HG03196 (cell line): ENCODE results near the gene DHTKD1.
"Not testable (repeated sequence)": the region's sequence is repeated elsewhere in the genome, so short reads cannot be mapped to it uniquely, and the experiment has no call there.

Source experiments
- ATAC-seq: cut with Tn5 transposase; IDR thresholded peaks from one replicate; pipeline ENCODE4 v1.9.1; 2021; ENCODE audit not compliant: unreplicated experiment

DHTKD1 gene

DNA sequence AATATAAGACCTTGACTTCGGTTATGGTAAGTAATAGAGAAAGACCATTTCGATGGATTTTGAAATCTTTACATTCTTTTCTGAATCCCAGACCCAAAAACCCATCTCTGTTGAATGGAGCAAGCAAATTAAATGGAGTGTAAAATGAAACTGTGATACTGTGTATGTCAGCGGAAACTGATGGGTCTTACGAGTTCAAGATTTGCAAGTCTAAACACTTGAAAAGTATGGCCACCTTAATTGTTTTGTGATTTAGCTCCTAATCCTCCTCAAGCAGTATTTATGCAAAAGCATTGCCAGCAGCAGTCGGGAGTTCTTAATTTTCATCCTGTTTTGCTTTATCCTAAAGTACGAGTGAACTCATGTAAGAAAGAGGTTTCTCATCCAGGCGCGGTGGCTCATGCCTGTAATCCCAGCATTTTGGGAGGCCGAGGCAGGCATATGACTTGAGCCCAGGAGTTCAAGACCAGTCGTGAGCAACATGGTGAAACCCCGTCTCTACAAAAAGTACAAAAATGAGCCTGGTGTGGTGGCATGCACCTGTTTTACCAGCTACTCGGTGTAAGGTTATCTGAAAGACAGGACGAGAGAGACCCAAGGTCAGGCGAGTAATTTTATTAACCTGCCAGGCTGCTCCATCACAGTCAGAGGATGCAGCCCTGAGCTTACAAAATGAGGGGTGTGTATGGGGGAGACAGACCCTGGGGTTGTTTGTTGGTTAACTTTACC, 5.8 kb upstream of the DHTKD1 start:
- no peak for ATAC-seq

DNA sequence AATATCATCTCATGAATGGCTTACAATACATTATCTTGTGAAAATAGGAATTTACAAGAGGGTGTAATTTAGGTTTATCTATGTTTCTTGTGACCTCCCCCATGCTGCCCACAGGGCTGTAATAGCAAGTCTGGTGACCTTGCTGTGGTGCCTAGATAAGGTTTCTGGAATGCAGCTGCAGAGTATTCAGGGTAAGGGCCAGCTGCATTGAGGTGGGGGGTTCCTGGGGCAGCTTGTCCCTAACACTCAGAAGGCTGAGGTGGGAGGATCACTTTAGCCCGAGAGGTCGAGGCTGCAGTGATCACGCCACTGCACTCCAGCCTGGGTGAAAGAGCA, 5.3 kb upstream of the DHTKD1 start:
- ATAC-seq: no peak

DNA sequence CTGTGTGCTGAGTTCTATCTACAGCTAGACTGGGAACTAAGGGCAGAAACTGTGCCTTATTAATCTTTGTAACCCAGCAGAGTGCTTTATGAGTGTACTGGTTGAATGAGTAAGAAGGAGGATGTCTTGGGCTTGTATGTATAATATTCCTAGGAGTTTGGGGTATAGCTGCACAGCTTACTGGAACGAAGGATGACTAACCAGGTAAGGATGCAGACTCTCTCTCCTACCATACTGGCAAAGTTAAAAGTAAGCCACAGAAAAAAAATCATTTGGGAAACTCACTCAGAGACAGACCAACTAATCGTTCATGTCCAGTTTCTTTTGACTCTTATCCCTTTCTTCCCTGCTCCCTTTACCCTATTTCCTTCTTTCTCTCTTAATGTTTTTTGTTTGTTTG, 1.4 kb upstream of the DHTKD1 start:
- no peak for ATAC-seq

DNA sequence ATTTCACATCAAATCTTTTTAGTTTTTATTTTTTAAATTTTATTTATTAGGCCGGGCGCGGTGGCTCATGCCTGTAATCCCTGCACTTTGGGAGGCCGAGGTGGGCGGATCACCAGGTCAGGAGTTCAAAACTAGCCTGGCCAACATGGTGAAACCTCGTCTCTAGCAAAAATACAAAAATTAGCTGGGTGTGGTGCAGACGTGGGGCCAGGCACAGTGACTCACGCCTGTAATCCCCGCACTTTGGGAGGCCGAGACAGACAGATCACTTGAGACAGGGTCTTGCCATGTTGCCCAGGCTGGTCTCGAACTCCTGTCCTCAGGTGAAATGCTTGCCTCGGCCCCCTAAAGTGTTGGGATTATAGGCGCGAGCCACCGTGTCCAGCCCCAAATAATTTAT, 2.7 kb downstream of the DHTKD1 start:
- not testable (repeated sequence) for ATAC-seq

DNA sequence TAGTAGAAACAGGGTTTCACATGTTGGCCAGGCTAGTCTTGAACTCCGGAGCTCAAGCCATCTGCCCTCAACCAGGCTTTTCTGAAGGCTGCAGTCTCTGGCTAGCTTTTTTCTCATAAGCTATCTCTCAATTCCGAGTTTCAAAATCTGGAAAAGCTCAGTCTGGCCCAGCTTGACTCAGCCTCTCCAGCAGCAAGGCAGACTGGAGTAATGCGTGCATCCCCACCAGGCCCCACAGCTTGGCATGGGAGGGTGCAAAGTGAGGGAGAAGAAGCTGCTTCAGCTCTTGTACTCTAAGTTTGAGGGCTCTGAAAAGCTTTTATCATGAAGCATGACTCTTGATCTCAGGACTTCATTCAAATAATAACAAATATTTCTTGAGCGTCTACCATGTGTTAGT, 4.8 kb downstream of the DHTKD1 start:
- ATAC-seq: no peak

DNA sequence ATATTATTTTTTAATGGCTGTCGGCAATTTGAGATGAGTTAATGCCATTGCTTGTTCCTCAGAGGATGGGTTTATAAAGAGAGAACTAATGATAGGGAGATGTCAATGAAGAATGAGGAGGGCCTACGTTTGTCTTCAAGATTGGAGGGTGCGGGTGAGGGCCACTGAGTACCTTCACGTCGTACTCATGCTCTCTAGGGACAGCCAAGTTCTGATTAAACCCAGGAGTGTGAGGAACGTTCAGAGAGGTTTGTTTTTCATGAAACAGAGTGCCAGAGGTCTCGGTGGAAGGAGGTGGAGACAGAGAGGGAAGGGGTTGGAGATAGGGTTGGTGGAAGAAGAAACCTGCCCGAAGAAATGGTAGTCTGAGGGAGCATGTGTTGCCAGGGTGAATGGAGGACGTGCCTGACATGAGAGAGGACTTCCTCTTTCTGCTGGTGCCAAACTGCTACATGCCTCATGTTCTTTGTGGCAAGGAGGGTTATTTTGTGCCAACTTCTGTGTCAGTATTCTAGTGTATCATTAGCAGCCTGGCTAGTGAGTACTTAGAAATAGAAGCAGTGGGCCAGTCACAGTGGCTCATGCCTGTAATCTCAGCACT, 8.9 kb downstream of the DHTKD1 start:
- ATAC-seq: no peak

DNA sequence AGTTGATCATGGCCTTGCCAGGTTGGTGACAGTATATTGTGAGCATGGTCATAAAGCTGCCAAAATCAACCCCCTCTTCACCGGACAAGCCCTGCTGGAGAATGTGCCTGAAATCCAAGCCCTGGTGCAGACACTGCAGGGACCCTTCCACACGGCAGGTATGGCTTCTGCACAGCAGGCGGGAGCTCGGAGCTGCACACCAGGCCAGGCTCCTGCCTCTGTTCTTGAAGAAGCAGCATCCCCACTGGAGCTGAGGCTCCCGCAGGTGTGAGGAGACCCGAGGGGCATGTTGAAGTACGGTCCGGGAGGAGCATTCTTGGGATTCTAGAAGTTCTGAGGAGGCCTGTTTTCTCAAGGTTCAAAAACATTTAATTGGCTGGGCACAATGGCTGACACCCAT, 12.7 kb downstream of the DHTKD1 start:
- ATAC-seq: no peak

DNA sequence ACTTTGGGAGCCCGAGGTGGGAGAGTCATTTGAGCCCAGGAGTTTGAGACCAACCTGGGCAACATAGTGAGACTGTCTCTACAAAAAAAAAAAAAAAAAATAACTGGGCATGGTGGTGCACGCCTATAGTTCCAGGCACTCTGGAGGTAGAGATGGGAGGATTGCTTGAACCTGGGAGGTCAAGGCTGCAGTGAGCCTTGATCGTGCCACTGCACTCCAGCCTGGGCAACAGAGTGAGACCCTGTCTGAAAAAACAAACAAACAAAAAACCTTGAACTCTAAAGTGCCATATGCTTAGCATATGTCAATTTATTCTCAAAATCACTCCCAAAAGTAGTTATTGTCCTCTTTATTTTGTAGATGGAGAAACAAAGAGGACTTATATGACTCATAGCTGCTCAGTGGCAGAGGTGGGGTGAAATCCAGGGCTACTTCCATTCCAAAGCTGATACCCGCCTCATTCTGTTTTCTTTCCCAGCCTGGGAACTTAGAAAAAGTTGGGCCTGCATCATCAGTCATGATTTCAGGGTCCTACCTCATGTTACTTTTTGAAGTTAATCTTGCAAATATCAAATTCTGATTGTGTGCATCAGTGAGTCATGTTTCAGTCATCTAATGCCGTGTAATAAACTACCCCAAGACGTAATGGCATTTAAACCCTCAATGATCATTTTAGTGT, 13.3 kb downstream of the DHTKD1 start:
- ATAC-seq: no peak

DNA sequence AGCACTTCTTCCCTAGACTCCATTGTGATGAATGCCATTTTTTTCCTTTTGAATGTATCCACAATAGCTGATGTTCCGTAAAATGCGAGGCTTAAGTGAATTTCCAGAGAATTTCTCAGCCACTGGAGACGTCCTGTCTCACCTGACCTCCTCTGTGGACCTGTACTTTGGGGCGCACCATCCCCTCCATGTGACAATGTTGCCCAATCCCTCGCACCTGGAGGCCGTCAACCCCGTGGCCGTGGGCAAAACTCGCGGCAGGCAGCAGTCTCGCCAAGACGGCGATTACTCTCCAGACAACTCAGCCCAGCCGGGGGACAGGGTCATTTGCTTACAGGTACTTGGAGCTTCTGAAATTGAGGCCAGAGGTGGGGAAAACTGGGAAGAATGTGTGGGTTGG, 20.2 kb downstream of the DHTKD1 start:
- ATAC-seq: no peak

DNA sequence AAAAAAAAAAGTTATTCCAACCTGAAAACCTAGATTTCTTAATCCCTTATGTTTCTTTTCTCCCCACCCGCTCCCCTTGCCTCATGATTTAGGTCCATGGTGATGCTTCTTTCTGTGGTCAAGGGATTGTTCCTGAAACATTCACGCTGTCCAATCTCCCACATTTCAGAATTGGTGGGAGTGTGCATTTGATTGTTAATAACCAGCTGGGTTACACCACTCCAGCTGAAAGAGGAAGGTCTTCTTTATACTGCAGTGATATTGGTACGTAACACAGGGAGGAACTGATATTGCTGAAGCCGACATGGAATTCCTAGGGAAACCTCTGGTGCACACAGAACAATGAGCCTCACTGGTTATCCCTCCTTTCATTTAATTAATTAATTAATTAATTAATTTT, 22.7 kb downstream of the DHTKD1 start:
- ATAC-seq: no peak

DNA sequence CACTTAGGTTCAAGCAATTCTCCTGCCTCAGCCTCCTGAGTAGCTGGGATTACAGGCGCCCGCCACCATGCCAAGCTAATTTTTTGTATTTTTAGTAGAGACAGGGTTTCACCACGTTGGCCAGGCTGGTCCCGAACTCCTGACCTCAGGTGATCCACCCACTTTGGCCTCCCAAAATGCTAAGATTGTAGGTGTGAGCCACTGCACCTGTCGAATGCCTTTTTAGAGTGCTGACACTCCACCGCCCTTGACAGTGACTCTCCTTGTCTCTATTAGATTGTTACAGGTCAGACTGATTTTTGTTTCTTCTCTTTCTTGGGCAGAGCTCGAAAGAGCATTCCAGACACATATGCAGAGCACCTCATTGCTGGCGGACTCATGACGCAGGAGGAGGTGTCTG, 28.6 kb downstream of the DHTKD1 start:
- not testable (repeated sequence) for ATAC-seq

DNA sequence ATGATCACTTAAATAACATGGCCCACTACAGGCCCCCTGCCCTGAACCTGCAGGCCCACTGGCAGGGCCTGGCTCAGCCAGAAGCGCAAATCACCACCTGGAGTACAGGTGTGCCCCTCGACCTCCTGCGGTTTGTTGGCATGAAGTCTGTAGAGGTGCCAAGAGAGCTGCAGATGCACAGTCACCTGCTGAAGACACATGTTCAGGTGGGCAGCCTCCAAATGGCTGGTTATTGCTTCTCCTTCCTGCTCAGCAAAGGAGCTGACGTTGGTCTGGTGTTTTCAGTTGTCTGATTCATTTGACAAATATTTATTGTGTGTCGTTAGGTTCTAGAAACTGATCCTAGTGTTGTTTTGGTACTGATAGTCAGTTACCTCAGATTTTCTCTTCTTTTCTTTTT, 29.0 kb downstream of the DHTKD1 start:
- no peak for ATAC-seq

DNA sequence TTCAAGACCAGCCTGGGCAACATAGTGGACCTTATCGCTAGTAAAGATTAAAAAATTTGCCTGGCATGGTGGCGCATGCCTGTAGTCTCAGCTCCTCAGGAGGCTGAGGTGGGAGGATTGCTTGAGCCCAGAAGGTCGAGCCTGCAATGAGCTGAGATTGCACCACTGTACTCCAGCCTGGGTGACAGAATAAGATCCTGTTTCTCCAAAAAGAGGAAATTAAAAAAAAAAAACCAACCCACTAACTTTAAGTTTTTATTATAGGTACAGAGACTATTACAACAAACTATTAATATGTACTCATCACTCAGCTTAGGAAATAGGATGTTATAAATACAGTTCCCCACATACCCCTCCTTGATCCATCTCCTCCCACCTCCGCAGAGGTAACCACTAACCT, 30.2 kb downstream of the DHTKD1 start:
- no peak for ATAC-seq

DNA sequence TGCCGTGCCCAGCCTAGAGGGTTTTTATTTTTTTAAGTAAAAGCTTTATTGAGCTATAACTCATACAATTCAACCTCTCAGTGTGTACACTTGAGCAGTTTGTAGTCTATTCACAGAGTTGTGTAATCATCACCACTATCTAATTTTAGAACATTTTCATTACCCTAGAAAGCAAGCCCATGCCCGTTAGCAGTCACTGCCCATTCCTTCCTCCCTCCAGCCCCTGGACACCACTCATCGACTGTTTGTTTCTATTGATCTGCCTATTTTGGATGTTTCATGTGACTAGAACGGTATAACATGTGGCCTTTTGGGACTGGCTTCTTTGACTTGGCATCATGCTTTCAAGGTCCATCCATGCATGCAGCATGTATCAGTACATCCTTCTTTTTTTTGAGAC, 35.0 kb downstream of the DHTKD1 start:
- no peak for ATAC-seq

DNA sequence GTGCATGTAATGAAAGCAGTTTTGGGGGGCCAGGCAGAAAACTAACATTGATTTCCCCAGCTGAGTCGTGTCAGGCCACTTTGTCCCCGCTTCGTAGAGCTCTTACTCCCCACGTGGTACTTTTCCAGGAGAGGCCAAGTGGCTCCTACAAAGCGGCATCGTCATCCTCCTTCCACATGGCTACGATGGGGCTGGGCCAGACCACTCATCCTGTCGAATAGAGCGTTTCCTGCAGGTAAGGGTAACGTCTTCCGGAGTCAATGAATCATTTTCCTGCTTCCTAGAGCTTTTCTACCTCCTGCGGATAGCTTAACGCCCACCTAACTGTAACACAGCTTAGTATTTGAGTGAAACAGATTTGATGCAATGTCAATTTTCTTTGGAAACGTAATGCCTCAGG, 39.0 kb downstream of the DHTKD1 start:
- no peak for ATAC-seq

DNA sequence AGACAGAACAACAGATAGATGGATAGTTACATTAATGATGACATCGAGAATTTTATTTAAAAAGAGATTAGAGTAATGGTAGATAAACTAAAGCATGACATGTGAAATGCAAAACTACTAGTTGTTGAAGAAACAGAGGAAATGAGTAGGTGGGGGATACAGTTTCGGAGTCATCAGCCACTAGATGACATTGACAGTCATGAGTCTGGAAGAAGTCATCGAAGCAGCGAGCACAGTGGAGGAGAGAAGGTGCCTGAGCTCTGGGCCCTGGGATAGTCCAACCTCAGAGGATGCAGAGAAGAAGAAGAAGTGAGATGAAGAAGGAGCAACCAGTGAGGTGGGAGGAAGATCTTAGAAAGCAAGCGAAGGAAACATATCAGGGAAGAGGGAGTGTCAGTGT, 40.5 kb downstream of the DHTKD1 start:
- ATAC-seq: no peak

DNA sequence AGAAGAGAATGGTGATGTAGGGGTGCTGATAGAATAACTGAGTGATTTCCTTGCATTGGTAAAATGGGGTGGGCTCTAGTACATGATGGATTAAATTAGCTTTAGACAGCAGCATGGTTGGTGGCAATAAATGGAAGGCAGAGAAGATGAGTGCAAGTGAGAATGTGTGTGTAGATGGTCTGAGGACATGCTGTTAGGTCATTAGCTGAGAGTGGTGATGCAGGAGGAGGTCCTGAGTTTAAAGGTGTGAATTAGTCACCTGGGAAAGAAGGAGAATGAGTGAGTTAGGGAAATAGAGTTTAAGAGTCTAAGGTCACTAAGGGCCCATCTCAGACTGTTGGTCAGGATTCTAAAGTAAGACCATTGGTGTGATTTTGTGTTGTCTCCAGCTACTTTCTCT, 42.8 kb downstream of the DHTKD1 start:
- no peak for ATAC-seq

DNA sequence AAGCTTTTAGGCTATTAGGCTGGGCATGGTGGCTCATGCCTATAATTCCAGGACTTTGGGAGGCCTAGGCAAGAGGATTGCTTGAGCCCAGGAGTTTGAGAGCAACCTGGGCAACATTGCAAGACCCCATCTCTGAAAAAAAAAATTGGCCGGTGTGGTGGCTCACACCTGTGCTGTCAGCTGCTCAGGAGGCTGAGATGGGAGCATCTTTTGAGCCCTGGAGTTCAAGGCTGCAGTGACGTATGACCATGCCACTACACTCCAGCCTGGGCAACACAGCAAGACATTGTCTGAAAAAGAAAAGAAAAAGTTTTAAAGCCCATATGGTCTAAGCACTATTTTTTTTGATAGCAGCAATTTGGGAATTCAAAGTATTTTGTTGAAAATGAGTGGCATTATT, 44.9 kb downstream of the DHTKD1 start:
- ATAC-seq: no peak

DNA sequence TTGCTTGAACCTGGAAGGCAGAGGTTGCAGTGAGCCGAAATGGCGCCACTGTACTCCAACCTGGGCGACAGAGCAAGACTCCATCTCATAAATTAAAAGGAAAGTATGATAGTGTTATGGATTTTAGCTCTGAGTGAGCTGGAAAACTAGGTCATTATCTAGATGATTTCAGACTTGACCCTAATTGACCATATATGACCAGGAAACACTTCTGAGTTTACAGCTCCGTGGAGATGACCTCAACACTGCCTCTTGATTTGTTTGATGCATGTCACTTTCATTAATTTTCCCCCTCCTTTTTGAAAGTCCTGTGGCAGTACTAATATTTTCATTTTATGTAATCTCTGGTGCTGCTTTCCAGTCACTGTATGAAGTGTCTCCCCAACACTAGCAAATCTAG, 52.9 kb downstream of the DHTKD1 start:
- ATAC-seq: peak; percentile 26

DNA sequence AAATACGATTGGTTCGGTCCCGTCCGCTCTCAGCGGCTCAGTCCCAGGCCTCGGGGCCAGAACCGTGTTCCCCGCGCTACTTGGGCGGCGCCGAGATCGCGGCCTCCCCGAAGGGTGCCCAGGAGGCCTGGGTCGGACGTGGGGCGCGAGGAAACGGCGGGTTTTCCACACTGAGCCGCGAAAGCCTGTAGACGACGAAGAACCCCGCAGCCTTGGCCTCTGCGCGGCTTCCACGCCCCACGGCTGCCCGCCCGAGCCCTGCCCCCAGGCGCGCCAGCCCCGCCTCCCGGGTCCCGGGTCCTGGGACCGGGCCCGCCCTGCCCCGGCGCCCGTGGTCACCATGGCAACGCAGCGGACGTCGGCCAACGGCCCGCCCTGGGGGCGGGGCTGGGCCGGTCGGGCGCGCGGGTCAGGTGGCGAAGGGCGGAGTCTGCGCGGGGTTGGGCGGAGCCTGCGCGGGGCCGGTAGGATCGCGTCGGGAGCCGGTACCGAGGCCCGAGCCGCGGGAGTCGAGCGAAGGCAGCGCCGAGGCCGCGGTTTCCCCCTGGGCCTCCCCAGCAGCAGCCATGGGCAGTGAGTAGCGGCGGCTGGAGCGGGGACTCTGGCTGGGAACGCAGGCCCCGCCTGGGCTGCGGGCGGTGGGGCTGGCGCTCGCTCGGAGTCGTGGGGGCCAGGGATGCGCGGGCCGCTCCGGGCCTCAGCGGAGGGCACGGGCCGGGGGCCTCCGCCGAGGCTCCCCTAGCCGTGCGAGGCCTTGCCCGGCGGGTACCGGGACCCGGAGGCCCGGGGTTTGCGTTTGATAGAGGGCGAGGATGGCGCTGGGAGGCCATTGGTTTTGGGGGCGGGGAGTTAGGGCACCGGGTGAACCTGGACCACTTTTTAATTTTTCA, 60.7 kb downstream of the DHTKD1 start, which contains the start of gene SEC61A2:
TSS of gene SEC61A2 (plus strand) at position 456 of the 890 bp plus-strand sequence. CDS start at position 567, 111 bp downstream.
- ATAC-seq: peak; percentile 91

DNA sequence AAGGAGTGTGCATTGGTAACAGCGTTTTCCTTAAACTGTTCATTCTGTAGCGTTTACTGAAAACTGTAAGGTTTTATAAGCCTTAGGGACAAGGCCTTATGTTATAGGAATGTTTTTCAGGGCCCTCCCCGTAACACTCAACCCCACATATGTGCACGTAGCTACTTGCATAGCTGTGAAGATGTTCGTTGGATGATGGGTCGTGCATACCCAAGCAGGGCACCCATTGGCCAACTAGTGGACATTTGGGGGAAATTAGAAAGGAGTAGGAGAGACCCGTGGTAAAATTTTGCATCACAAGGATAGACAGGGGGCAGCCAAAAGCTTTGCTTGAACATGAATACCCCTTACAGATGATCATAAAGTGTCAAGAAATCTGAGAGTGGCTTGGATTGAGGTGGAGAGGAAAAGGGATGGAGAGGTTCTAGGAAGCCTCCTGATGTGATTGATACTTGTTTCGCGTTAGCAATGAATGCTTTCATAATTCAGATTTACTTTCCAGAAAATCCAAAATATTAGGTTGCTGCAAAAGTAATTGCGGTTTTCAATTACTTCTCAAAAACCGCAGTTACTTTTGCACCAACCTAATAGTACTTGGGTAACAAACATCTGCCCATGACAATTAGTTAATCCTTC, 61.6 kb downstream of the DHTKD1 start:
- ATAC-seq: peak; percentile 44
